DOHH2 (cell line): Measurements from ENCODE around the gene PSMB4.

Experiments used
- EZH2phosphoT487 ChIP-seq: fragments of 200-600 bp; sonication (generic); IDR thresholded peaks from 2 replicates; pipeline ENCODE4 v1.6.1; 2017; ENCODE audit warnings: borderline replicate concordance, mild to moderate bottlenecking, antibody characterized with exemption, low read length, moderate library complexity, mixed read lengths
- TF ChIP-seq, protein P1 (sequence below): fragments of 200-600 bp; sonication (generic); IDR thresholded peaks from one replicate; pipeline ENCODE4 v1.5.1; 2014; ENCODE audit warnings: antibody characterized with exemption, mild to moderate bottlenecking, low read depth, low read length; ENCODE audit not compliant: poor library complexity, severe bottlenecking

DNA sequence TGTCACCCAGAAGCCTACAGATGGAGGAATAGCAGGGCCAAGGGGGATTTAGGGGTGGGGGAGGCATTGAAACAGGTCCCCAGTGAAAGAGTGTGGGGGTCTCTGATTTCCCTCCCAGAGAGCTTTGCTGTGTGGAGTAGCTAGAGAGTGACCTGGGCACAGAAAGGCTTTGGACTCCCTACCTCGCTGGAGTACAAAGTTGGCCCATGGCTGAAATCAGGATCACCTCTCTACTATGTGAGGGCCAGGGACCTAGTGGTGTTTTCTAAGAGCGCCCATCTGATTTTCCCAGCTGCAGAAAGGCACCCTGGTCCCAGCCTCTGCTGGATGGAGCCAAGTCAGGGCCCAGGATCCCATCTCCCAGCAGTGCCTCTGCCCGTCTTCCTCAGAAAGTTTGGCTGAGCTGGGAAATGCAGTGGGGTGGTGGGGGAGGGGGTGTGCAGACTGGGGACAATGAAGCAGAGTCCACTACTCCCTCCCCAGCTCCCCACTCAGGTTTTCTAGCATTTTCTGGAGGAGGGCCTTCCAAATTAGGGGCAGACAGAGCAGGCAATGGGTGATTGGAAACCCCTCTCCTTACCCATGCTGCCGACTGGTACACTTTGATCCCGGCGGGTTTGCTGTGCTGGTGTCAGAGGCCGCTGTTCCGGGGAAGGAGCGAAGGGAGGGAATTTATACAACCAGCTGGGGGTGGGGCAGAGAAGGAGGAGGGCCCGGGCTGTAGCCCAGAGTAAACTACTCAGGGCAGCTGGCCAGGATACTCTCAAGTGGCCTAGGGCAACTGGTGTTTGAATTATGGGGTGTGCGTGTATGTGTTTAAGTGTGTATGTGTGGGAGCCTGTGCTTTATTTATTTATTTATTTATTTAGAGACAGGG is 27.1 kb upstream of the PSMB4 start, which contains the start of gene SELENBP1:
- TF ChIP-seq, protein P1, sequence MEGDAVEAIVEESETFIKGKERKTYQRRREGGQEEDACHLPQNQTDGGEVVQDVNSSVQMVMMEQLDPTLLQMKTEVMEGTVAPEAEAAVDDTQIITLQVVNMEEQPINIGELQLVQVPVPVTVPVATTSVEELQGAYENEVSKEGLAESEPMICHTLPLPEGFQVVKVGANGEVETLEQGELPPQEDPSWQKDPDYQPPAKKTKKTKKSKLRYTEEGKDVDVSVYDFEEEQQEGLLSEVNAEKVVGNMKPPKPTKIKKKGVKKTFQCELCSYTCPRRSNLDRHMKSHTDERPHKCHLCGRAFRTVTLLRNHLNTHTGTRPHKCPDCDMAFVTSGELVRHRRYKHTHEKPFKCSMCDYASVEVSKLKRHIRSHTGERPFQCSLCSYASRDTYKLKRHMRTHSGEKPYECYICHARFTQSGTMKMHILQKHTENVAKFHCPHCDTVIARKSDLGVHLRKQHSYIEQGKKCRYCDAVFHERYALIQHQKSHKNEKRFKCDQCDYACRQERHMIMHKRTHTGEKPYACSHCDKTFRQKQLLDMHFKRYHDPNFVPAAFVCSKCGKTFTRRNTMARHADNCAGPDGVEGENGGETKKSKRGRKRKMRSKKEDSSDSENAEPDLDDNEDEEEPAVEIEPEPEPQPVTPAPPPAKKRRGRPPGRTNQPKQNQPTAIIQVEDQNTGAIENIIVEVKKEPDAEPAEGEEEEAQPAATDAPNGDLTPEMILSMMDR = no peak
- TF ChIP-seq EZH2phosphoT487 = no peak
